ENCODE measurements around the gene FGF1. TPM values are rescaled to one million over a fixed set of nuclear protein-coding genes. Genes with fewer than 3 reads are reported as not detected.

Gene FGF1
- total and polyA plus RNA-seq, 9 donors = 0.10 to 3.6 (median 0.55) TPM

- no peak for DNase-seq
- Histone ChIP-seq H3K27me3 (no peaks in the 10 kb centered on the region), H3K36me3 (no peaks in the 10 kb centered on the region), H3K27ac (no peak overlapping the region), H3K4me1 (ENCODE audit: insufficient read depth) (peaks cover 1% of the 10 kb centered on the region), H3K9me3 (no peaks in the 10 kb centered on the region), H3K4me3 (no peak overlapping the region)
- 90 to 95% (median 92%) methylated on average over 5 of the region's 5 CpGs for WGBS, 3 donors
- intact Hi-C loops (cut with DNase I) = no loop called here
- no peak for TF ChIP-seq EP300 (IDR thresholded peaks at IDR 0.05)
- TF ChIP-seq CTCF (IDR thresholded peaks at IDR 0.05) = no peak
- TF ChIP-seq POLR2A (IDR thresholded peaks at IDR 0.05) = no peak
These were observed 1.9 kb downstream of the FGF1 start for GRCh38 chr5:142683881-142684505.

- Histone ChIP-seq H3K9me3 (no peaks in the 10 kb centered on the region), H3K4me1 (ENCODE audit: insufficient read depth) (peaks cover 1% of the 10 kb centered on the region), H3K4me3 (no peak overlapping the region), H3K27ac (no peak overlapping the region), H3K27me3 (no peaks in the 10 kb centered on the region), H3K36me3 (no peaks in the 10 kb centered on the region)
- 80 to 90% (median 85%) methylated on average over 3 of the region's 3 CpGs for WGBS, 3 donors
- intact Hi-C loops (cut with DNase I) = no loop called here
- TF ChIP-seq CTCF (IDR thresholded peaks at IDR 0.05) = no peak
- no peak for TF ChIP-seq EP300 (IDR thresholded peaks at IDR 0.05)
- TF ChIP-seq POLR2A (IDR thresholded peaks at IDR 0.05) = no peak
- DNase-seq = no peak
These were observed 2.8 kb downstream of the FGF1 start for GRCh38 chr5:142683116-142683515.

GRCh38 chr5:142680605-142681259, 5.2 kb downstream of the FGF1 start:
- H3K4me1 ChIP-seq (ENCODE audit: insufficient read depth) = peaks cover 1% of the 10 kb centered on the region
- H3K36me3 ChIP-seq = no peaks in the 10 kb centered on the region
- no peaks in the 10 kb centered on the region for H3K27me3 ChIP-seq
- 94 to 95% (median 94%) methylated on average over 5 of the region's 5 CpGs for WGBS, 3 donors
- no peak for DNase-seq
- no peaks in the 10 kb centered on the region for H3K9me3 ChIP-seq
- intact Hi-C loops (cut with DNase I) = no loop called here
- H3K4me3 ChIP-seq = no peak overlapping the region
- no peak for TF ChIP-seq CTCF (IDR thresholded peaks at IDR 0.05)
- TF ChIP-seq EP300 (IDR thresholded peaks at IDR 0.05) = no peak
- no peak for TF ChIP-seq POLR2A (IDR thresholded peaks at IDR 0.05)
- H3K27ac ChIP-seq = no peak overlapping the region

- Histone ChIP-seq H3K27me3 (no peaks in the 10 kb centered on the region), H3K27ac (no peak overlapping the region), H3K36me3 (no peaks in the 10 kb centered on the region), H3K9me3 (no peaks in the 10 kb centered on the region), H3K4me3 (no peak overlapping the region), H3K4me1 (ENCODE audit: insufficient read depth) (peaks cover 1% of the 10 kb centered on the region)
- no peak for TF ChIP-seq POLR2A (IDR thresholded peaks at IDR 0.05)
- TF ChIP-seq CTCF (IDR thresholded peaks at IDR 0.05) = no peak
- no peak for TF ChIP-seq EP300 (IDR thresholded peaks at IDR 0.05)
- 94 to 98% (median 97%) methylated on average over 2 of the region's 2 CpGs for WGBS, 3 donors
- DNase-seq = no peak
- intact Hi-C loops (cut with DNase I) = no loop called here
These were observed 6.1 kb downstream of the FGF1 start for GRCh38 chr5:142679744-142680143.

Measured in ovary (tissue), 9 donors.